Non-pigmented ciliary epithelial cell (primary cell): ENCODE measurements around the gene SIRT6.
A peak's percentile ranks its signal among the peaks of the same experiment; 100 is the strongest.
"Not testable (repeated sequence)": the region's sequence is repeated elsewhere in the genome, so short reads cannot be mapped to it uniquely, and the experiment has no call there.

Experiments used
- DNase-seq: peaks from one replicate; pipeline ENCODE4 v3.0.0-alpha.2; 2010; ENCODE audit warnings: low read depth

The SIRT6 gene

GRCh38 chr19:4182084-4182810 lies at the start of gene SIRT6, which contains the start of gene ANKRD24:
Gene SIRT6, minus strand, starts transcription at chr19:4182563. Its CDS starts 24 bp downstream, at chr19:4182539.
Gene ANKRD24, plus strand, starts transcription at chr19:4182689. Its CDS starts 3,737 bp downstream, at chr19:4186426.
- DNase-seq, result peak; percentile 78

DNA sequence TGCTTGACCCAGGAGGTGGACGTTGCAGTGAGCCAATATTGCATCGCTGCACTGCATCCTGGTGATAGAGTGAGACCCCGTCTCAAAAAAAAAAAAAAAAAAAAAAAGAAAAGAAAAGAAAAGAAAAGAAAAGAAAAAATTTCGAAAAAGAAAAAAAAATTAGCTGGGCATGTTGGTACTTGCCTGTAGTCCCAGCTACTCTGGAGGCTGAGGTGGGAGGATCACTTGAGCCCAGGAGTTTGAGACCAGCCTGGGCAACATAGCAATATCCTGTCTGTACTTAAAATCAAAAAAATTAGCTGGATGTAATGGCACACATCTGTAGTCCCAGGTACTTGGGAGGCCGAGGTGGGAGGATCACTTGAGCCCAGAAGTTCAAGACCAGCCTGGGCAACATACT lies 49.8 kb upstream of the SIRT6 start:
- not testable (repeated sequence) for DNase-seq

GRCh38 chr19:4231521-4231920 lies 49.2 kb upstream of the SIRT6 start:
- DNase-seq, result not testable (repeated sequence)

DNA sequence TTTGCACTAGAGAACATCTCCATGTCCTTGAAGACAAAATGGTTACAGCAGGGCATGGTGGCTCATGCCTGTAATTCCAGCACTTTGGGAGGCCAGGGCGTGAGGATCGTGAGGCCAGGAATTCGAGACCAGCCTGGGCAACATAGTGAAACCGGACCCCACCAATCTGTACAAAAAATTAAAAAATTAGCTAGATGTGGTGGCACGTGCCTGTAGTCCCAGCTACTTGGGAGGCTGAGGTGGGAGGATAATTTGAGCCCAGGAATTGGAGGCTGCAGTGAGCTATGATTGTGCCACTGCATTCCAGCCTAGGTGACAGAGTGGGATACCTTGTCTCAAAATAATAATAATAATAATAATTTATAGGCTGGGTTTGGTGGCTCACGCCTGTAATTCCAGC lies 47.9 kb upstream of the SIRT6 start:
- DNase-seq, result not testable (repeated sequence)

DNA sequence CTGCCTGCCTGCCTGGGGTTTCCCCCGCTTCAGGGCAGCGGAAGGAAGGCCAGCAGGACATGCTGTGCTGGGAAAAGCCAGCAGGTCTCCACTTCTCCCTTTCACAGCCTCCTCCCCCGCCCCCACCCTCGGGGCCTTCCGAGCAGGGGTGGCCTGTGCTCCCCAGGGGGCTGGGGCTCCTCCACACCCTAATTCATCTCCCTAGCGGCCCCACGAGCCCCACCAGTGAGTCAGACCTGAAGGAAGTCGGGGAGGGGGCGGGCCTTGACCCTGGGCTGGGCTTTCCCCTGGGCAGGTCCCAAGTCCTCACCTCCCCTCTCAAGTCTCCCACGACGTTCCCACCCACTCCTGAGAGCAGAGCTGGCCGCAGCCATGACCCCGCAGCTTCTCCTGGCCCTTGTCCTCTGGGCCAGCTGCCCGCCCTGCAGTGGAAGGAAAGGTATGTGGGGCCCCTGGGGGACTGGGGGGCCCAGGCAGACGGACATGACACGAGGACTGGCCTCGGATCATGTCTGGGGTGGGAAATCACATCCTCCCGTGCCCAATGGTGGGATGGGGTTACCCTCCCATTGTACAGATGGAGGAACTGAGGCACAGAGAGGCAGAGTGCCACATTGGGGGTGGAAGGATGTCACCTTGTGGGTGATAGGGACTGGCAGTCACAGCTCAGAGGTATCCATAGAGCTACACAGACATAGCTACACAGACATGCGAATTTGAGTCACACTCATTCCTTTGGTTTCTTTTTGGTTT lies 47.0 kb upstream of the SIRT6 start, which contains the start of gene EBI3:
TSS of gene EBI3 (plus strand) at position 345 of the 753 bp plus-strand sequence. CDS start at position 373, 28 bp downstream.
- no peak for DNase-seq

GRCh38 chr19:4228765-4229178 lies 46.4 kb upstream of the SIRT6 start:
- DNase-seq, result no peak

DNA sequence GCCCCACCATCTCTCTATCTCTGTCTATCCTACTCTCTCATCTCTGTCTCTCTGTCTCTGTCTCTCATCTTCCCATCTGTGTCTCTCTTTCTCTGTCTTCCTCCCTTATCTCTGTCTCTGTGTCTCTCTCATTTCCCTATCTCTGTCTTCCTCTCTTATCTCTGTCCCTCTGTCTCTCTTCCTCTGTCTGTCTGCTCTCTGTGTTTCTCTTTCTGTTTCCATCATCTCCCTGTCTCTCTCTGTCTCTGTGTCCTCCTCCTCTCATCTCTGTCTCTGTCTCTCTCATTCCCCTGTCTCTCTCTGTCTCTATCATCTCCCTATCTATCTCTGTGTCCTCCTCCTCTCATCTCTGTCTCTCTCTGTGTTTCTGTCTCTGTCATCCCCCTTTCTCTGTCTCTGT lies 45.4 kb upstream of the SIRT6 start:
- no peak for DNase-seq

DNA sequence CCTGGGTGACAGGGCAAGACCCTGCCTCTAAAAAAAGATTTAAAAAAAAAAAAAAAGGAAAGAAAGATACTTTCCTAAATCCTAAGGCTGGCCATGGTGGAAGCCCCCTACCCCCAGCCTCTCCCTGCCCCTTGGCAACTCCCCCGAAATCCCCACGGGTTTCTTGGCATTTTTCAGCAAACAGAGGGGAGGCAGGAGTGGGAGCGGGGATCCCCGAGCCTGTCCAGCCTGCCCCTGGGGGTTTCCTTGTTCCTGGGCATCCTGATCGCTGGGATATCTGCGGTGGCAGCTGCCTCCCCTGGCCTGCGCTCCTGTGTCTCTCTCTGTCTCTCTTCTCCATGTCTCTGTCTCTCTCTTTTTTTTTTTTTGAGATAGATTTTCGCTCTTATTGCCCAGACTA lies 43.5 kb upstream of the SIRT6 start:
- DNase-seq, result no peak

- no peak for DNase-seq
Measured at GRCh38 chr19:4224470-4224869, 42.1 kb upstream of the SIRT6 start.

GRCh38 chr19:4220188-4220587 lies 37.8 kb upstream of the SIRT6 start:
- no peak for DNase-seq

DNA sequence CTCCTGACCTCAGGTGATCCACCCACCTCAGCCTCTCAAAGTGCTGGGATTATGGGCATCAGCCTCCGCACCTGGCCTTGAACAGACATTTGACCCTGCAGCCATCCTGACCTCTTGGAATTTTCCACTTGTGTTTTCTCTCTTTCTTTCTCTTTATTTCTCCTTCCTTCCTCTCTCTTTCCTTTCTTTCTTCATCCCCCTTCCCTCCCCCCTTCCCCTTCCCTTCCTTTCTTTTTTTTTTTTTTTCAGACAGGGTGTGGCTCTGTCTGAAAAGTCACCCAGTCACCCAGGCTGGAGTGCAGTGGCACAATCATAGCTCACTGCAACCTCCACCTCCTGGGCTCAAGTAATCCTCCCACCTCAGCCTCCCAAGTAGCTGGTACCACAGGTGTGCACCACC lies 36.2 kb upstream of the SIRT6 start:
- not testable (repeated sequence) for DNase-seq

DNA sequence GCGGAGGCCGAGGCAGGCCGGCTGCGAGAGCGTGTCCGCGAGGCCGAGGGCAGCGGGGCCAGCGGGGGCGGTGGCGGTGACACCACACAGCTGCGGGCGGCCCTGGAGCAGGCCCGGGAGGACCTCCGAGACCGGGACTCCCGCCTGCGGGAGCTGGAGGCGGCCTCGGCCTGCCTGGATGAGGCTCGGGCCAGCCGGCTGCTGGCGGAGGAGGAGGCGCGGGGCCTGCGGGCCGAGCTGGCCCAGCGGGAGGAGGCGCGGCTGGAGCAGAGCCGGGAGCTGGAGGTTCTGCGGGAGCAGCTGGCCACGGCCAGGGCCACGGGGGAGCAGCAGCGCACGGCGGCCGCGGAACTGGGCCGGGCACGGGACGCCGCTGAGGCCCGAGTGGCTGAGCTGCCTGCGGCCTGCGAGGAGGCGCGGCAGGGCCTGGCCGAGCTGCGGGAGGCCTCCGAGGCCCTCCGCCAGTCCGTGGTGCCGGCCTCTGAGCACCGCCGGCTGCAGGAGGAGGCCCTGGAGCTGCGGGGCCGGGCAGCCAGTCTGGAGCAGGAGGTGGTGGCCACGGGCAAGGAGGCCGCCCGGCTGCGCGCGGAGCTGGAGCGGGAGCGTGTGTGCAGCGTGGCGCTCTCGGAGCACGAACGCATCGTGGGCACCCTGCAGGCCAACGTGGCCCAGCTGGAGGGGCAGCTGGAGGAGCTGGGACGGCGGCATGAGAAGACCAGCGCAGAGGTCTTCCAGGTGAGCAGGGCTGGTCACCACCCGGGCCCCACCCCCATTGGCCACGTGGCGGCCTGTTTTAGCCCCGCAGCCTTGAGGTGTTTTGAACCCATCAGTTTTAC lies 35.3 kb upstream of the SIRT6 start:
- DNase-seq, result no peak

- no peak for DNase-seq
Measured at GRCh38 chr19:4216846-4217245, 34.5 kb upstream of the SIRT6 start.

- no peak for DNase-seq
Measured at GRCh38 chr19:4215807-4216206, 33.4 kb upstream of the SIRT6 start.

GRCh38 chr19:4213116-4213515 lies 30.8 kb upstream of the SIRT6 start:
- no peak for DNase-seq

DNA sequence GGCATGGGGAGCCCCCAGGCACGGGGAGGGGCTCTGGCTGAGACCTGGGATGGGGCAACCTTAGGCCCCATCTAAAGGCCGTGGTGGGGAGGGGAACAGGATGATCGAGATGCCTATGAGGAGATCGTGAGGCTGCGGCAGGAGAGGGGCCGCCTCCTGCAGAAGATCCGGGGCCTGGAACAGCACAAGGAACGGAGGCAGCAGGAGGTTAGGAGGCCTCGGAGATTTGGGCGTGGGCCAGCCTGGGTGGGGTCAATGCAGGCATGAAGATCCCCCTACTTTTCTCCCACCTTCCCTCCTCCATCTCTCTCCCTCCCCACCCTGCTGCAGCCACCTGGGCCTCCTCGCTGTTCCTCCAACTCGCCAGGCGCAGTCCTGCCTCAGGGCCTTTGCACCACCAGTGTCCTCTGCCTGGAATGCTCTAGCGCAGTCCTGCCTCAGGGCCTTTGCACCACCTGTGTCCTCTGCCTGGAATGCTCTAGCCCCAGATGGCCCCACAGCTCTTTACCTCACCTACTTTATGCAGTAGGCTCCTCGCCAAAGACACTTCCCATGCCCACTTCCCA lies 27.9 kb upstream of the SIRT6 start:
- no peak for DNase-seq

DNA sequence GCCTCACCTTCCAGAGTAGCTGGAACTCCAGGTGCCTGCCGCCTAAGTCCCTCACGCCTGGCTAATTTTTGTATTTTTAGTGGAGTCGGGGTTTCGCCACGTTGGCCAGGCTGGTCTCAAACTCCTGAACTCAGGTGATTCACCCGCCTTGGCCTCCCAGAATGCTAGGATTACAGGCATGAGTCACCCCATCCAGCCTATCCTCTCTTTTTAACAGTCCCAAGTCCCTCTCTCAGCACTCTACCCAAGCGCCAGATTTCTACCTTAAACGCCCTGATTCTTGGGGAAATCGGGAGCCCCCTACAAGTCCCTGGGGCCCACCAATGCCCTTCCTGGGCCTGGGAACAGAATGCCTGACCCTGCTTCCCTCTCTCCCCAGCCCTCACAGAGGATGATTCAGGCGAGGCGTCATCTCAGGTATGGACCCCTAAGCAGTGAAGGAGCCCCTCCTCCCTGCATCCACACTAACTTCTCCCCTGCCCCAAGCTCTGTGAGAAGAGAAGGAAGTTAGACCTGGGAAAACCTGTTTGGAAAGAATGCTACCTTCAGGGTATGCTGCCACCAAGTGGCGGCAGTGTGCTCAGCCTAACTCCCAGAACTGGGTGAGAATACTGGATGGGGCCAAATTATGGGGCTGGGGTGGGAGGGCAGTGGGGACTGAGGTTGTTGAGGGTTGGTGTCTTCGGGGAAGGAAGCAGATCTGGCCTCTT lies 26.2 kb upstream of the SIRT6 start:
- DNase-seq, result no peak

DNA sequence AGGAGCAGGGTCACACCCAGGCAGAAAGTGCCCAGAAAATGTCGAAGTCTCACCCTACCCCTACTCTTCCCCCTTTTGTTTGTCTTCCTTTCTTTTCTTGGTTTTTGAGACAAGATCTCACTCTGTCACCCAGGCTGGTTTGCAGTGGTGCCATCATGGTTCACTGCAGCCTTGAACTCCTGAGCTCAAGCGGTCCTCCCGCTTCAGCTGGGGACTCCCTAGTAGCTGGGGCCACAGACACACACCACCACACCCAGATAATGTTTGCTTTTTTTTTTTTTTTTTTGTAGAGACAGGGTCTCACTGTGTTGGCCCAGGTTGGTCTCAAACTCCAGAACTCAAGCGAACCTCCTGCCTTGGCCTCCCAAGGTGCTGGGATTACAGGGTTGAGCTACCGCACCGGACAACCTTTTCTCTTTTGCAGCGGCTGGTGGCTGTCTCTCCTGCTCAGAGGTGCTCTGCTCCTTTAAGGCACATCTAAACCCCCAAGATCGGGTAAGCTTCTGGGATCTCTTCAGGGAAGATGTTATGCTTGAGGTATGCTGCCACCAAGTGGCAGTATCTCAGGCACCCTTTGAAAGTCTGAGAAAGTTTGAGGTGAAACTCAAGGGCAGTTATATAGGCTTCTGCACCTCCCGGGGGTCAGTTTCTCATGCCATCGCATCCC lies 24.6 kb upstream of the SIRT6 start:
- DNase-seq, result no peak

DNA sequence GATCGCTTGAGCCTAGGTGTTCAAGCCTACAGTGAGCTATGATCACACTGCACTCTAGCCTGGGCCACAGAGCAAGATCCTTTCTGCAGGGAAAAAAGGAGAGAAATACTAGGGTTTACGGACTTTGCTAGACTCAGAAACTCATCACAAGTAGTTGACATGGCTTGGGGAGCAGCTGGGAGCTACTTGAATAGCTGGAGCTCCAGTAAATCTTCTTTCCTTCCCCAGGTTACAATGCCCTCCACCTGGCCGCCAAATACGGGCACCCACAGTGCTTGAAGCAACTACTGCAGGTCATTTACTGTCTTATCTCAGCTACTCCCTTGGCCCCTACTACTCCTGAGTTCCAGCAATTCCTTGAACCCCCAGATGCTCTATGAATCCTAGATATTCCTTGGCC lies 19.4 kb upstream of the SIRT6 start:
- no peak for DNase-seq

- DNase-seq, result no peak
Measured at GRCh38 chr19:4200940-4201542, 18.7 kb upstream of the SIRT6 start.
